SK-N-SH treated with all-trans-retinoic acid at 6 μM for 48 hours (cell line): ENCODE results near the gene MASTL.

Experiments used
- ATAC-seq: fragments of 200-7000 bp; cut with Tn5 transposase; 3 replicates; pipeline ENCODE4 v1.9.1; 2020; ENCODE audit warnings: mild to moderate bottlenecking, moderate library complexity
- ARNTL ChIP-seq: fragments of 450-650 bp; formaldehyde crosslinking; IDR thresholded peaks from 2 replicates; pipeline ENCODE4 v1.5.0; 2020; ENCODE audit warnings: low read depth, mild to moderate bottlenecking, moderate library complexity, borderline replicate concordance
- CSDC2 ChIP-seq: fragments of 250-450 bp; sonication (Bioruptor Pico); IDR thresholded peaks from 2 replicates; pipeline ENCODE4 v1.5.0; 2020; ENCODE audit warnings: mild to moderate bottlenecking, moderate library complexity
- ESRRG ChIP-seq: fragments of 250-450 bp; sonication (Bioruptor Pico); IDR thresholded peaks from 2 replicates; pipeline ENCODE4 v1.6.1; 2021; ENCODE audit warnings: mild to moderate bottlenecking
- GLIS3 ChIP-seq: fragments of 250-450 bp; sonication (Bioruptor Pico); IDR thresholded peaks from 2 replicates; pipeline ENCODE4 v1.5.0; 2020; ENCODE audit warnings: mild to moderate bottlenecking, moderate library complexity
- ISL1 ChIP-seq: fragments of 250-450 bp; sonication (Bioruptor Pico); IDR thresholded peaks from 2 replicates; pipeline ENCODE4 v2.1.2; 2022; ENCODE audit warnings: mild to moderate bottlenecking, moderate library complexity
- OSR1 ChIP-seq: fragments of 250-450 bp; sonication (Bioruptor Pico); IDR thresholded peaks from 2 replicates; pipeline ENCODE4 v1.8.0; 2022; ENCODE audit warnings: moderate library complexity, mild to moderate bottlenecking, inconsistent platforms
- PATZ1 ChIP-seq: fragments of 250-450 bp; sonication (Bioruptor Pico); IDR thresholded peaks from 2 replicates; pipeline ENCODE4 v1.8.0; 2020; ENCODE audit warnings: mild to moderate bottlenecking, moderate library complexity, borderline replicate concordance
- PPARA ChIP-seq: fragments of 250-450 bp; sonication (Bioruptor Pico); IDR thresholded peaks from 2 replicates; pipeline ENCODE4 v1.5.0; 2020; ENCODE audit warnings: mild to moderate bottlenecking, borderline replicate concordance
- SNAI2 ChIP-seq: fragments of 250-450 bp; sonication (Bioruptor Pico); IDR thresholded peaks from 2 replicates; pipeline ENCODE4 v1.5.0; 2020; ENCODE audit warnings: mild to moderate bottlenecking, moderate library complexity
- TCF4 ChIP-seq: fragments of 250-450 bp; sonication (Bioruptor Pico); IDR thresholded peaks from 2 replicates; pipeline ENCODE4 v1.8.0; 2021; ENCODE audit warnings: mild to moderate bottlenecking, moderate library complexity, borderline replicate concordance
- TSHZ2 ChIP-seq: fragments of 250-450 bp; sonication (Bioruptor Pico); IDR thresholded peaks from 2 replicates; pipeline ENCODE4 v1.5.0; 2020; ENCODE audit warnings: mild to moderate bottlenecking, moderate library complexity
- ZFP3 ChIP-seq: fragments of 250-450 bp; sonication (Bioruptor Pico); IDR thresholded peaks from 2 replicates; pipeline ENCODE4 v1.5.0; 2020; ENCODE audit warnings: mild to moderate bottlenecking, moderate library complexity
- ZFP30 ChIP-seq: fragments of 450-650 bp; formaldehyde crosslinking; IDR thresholded peaks from 2 replicates; pipeline ENCODE4 v1.5.0; 2022; ENCODE audit warnings: mild to moderate bottlenecking, moderate library complexity
- ZNF565 ChIP-seq: fragments of 450-650 bp; formaldehyde crosslinking; conservative IDR thresholded peaks from 2 replicates; pipeline ENCODE4 v1.5.0; 2020; ENCODE audit warnings: low read depth, mild to moderate bottlenecking, moderate library complexity
- ZNF70 ChIP-seq: fragments of 450-650 bp; formaldehyde crosslinking; IDR thresholded peaks from 2 replicates; pipeline ENCODE4 v1.5.0; 2020; ENCODE audit warnings: mild to moderate bottlenecking, moderate library complexity
- ZNF8 ChIP-seq: fragments of 450-650 bp; formaldehyde crosslinking; IDR thresholded peaks from 2 replicates; pipeline ENCODE4 v1.5.0; 2020; ENCODE audit warnings: mild to moderate bottlenecking, moderate library complexity
- TF ChIP-seq, protein P1 (sequence below): fragments of 250-450 bp; sonication (Bioruptor Pico); IDR thresholded peaks from 2 replicates; pipeline ENCODE4 v1.5.1; 2021; ENCODE audit warnings: mild to moderate bottlenecking, moderate library complexity
- TF ChIP-seq, protein P2 (sequence below): fragments of 250-450 bp; sonication (Bioruptor Pico); IDR thresholded peaks from 2 replicates; pipeline ENCODE4 v1.8.0; 2021; ENCODE audit warnings: low read depth, mild to moderate bottlenecking, moderate library complexity, borderline replicate concordance
- TF ChIP-seq, protein P3 (sequence below): fragments of 250-450 bp; sonication (Bioruptor Pico); IDR thresholded peaks from 2 replicates; pipeline ENCODE4 v1.5.1; 2020; ENCODE audit warnings: low read depth, mild to moderate bottlenecking, moderate library complexity

MASTL gene

DNA sequence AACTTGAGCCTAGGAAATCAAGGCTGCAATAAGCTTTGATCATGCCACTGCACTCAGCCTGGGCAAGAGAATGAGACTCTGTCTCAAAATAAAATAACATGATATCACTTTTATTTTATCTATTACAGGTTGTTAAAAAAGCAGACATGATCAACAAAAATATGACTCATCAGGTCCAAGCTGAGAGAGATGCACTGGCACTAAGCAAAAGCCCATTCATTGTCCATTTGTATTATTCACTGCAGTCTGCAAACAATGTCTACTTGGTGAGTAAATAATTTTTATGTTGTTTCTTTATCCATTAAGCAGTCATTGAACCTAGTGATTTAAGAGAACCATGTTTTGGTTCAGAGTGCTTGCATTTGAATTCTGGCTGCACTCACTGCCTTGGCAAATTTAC is 3.3 kb downstream of the MASTL start:
- TF ChIP-seq ISL1 (CRISPR knock-in tag), result no peak
- TF ChIP-seq CSDC2 (CRISPR knock-in tag), result no peak
- no peak for TF ChIP-seq ZNF565 (CRISPR knock-in tag)
- no peak for TF ChIP-seq ARNTL
- TF ChIP-seq, all 23 proteins: peak for 0
- no peak for ATAC-seq

DNA sequence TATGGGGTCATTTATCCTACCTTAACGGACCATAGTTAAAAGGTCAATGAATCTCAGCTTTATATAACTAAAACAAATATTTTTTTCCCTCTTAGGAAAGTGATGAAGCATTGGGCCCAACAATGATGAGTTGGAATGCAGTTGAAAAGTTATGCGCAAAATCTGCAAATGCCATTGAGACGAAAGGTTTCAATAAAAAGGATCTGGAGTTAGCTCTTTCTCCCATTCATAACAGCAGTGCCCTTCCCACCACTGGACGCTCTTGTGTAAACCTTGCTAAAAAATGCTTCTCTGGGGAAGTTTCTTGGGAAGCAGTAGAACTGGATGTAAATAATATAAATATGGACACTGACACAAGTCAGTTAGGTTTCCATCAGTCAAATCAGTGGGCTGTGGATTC is 14.7 kb downstream of the MASTL start:
- no peak for ATAC-seq
- TF ChIP-seq TCF4 (no peak), ZFP3 (no peak), PATZ1 (no peak), ZFP30 (CRISPR knock-in tag) (no peak), ZNF8 (CRISPR knock-in tag) (no peak), ZNF70 (CRISPR knock-in tag) (no peak), GLIS3 (CRISPR knock-in tag) (no peak), CSDC2 (CRISPR knock-in tag) (no peak), ISL1 (CRISPR knock-in tag) (no peak), SNAI2 (no peak), PPARA (CRISPR knock-in tag) (no peak), ARNTL (no peak)
- TF ChIP-seq, protein P1, sequence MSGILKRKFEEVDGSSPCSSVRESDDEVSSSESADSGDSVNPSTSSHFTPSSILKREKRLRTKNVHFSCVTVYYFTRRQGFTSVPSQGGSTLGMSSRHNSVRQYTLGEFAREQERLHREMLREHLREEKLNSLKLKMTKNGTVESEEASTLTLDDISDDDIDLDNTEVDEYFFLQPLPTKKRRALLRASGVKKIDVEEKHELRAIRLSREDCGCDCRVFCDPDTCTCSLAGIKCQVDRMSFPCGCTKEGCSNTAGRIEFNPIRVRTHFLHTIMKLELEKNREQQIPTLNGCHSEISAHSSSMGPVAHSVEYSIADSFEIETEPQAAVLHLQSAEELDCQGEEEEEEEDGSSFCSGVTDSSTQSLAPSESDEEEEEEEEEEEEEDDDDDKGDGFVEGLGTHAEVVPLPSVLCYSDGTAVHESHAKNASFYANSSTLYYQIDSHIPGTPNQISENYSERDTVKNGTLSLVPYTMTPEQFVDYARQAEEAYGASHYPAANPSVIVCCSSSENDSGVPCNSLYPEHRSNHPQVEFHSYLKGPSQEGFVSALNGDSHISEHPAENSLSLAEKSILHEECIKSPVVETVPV (CRISPR knock-in tag), result no peak

GRCh38 chr10:27188259-27188658 is 33.1 kb downstream of the MASTL start:
- TF ChIP-seq CSDC2 (CRISPR knock-in tag), result no peak
- no peak for TF ChIP-seq OSR1 (CRISPR knock-in tag)
- no peak for ATAC-seq

GRCh38 chr10:27188897-27189296 is 33.7 kb downstream of the MASTL start:
- TF ChIP-seq ZNF8 (CRISPR knock-in tag) (no peak), ZFP3 (no peak), ESRRG (CRISPR knock-in tag) (no peak), TCF4 (no peak), OSR1 (CRISPR knock-in tag) (no peak), PATZ1 (no peak), ZFP30 (CRISPR knock-in tag) (no peak)
- TF ChIP-seq, protein P2, sequence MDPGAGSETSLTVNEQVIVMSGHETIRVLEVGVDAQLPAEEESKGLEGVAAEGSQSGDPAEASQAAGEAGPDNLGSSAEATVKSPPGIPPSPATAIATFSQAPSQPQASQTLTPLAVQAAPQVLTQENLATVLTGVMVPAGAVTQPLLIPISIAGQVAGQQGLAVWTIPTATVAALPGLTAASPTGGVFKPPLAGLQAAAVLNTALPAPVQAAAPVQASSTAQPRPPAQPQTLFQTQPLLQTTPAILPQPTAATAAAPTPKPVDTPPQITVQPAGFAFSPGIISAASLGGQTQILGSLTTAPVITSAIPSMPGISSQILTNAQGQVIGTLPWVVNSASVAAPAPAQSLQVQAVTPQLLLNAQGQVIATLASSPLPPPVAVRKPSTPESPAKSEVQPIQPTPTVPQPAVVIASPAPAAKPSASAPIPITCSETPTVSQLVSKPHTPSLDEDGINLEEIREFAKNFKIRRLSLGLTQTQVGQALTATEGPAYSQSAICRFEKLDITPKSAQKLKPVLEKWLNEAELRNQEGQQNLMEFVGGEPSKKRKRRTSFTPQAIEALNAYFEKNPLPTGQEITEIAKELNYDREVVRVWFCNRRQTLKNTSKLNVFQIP, result no peak
- TF ChIP-seq, protein P1 (CRISPR knock-in tag), result no peak
- no peak for ATAC-seq

GRCh38 chr10:27190508-27190907 is 35.4 kb downstream of the MASTL start:
- ATAC-seq, result no peak
- no peak for TF ChIP-seq TSHZ2 (CRISPR knock-in tag)
- no peak for TF ChIP-seq ZNF8 (CRISPR knock-in tag)
- TF ChIP-seq, protein P3, sequence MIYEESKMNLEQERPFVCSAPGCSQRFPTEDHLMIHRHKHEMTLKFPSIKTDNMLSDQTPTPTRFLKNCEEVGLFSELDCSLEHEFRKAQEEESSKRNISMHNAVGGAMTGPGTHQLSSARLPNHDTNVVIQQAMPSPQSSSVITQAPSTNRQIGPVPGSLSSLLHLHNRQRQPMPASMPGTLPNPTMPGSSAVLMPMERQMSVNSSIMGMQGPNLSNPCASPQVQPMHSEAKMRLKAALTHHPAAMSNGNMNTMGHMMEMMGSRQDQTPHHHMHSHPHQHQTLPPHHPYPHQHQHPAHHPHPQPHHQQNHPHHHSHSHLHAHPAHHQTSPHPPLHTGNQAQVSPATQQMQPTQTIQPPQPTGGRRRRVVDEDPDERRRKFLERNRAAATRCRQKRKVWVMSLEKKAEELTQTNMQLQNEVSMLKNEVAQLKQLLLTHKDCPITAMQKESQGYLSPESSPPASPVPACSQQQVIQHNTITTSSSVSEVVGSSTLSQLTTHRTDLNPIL (CRISPR knock-in tag), result no peak
- TF ChIP-seq OSR1 (CRISPR knock-in tag), result no peak
- no peak for TF ChIP-seq ZFP3
- no peak for TF ChIP-seq ARNTL
- TF ChIP-seq TCF4, result no peak
- no peak for TF ChIP-seq SNAI2
- no peak for TF ChIP-seq ESRRG (CRISPR knock-in tag)
- no peak for TF ChIP-seq ISL1 (CRISPR knock-in tag)
- TF ChIP-seq, protein P2, result no peak
